IPS-11a (cell line): ENCODE results near the gene SYCE3.

Source experiments
- H3K4me3 ChIP-seq: one replicate; pipeline ENCODE4 v1.5.1; 2013; ENCODE audit warnings: low read depth, low read length, control low read depth

The SYCE3 gene

GRCh38 chr22:50504369-50505211 is 58.1 kb downstream of the SYCE3 start:
- H3K4me3 ChIP-seq = no peak overlapping the region

GRCh38 chr22:50503475-50504145 is 59.1 kb downstream of the SYCE3 start:
- H3K4me3 ChIP-seq = no peak overlapping the region

GRCh38 chr22:50502628-50503474 is 59.9 kb downstream of the SYCE3 start:
- no peak overlapping the region for H3K4me3 ChIP-seq

- H3K4me3 ChIP-seq = no peak overlapping the region
These were observed 60.6 kb downstream of the SYCE3 start for GRCh38 chr22:50502096-50502495.
